Activated T-cell treated with anti-CD3 and anti-CD28 coated beads for 1 hour (primary cell): Measurements from ENCODE around the gene SELL.
"Not testable (repeated sequence)": the region's sequence is repeated elsewhere in the genome, so short reads cannot be mapped to it uniquely, and the experiment has no call there.

Source experiments
- DNase-seq: peaks from one replicate; pipeline ENCODE4 v3.0.0-alpha.2; 2020; ENCODE audit warnings: low read depth

SELL gene

GRCh38 chr1:169704797-169705196 is 6.6 kb downstream of the SELL start:
- no peak for DNase-seq

GRCh38 chr1:169701261-169702005 is 10.0 kb downstream of the SELL start:
- DNase-seq: no peak

GRCh38 chr1:169699707-169700106 is 11.7 kb downstream of the SELL start:
- no peak for DNase-seq

- no peak for DNase-seq
These were observed 12.4 kb downstream of the SELL start for GRCh38 chr1:169698976-169699375.

- no peak for DNase-seq
These were observed 13.7 kb downstream of the SELL start for GRCh38 chr1:169697755-169698154.

GRCh38 chr1:169696273-169697100 is 14.9 kb downstream of the SELL start:
- no peak for DNase-seq

GRCh38 chr1:169694304-169695075 is 16.9 kb downstream of the SELL start:
- DNase-seq: no peak

- no peak for DNase-seq
These were observed 18.5 kb downstream of the SELL start for GRCh38 chr1:169692756-169693460.

GRCh38 chr1:169690489-169690888 is 20.9 kb downstream of the SELL start:
- DNase-seq: no peak

- no peak for DNase-seq
These were observed 22.0 kb downstream of the SELL start for GRCh38 chr1:169689395-169689794.

GRCh38 chr1:169688377-169688776 is 23.0 kb downstream of the SELL start:
- not testable (repeated sequence) for DNase-seq

- DNase-seq: no peak
These were observed 27.8 kb downstream of the SELL start for GRCh38 chr1:169683661-169684060.

GRCh38 chr1:169683168-169683567 is 28.3 kb downstream of the SELL start:
- DNase-seq: not testable (repeated sequence)

- no peak for DNase-seq
These were observed 29.3 kb downstream of the SELL start for GRCh38 chr1:169682071-169682470.

GRCh38 chr1:169681140-169681539 is 30.3 kb downstream of the SELL start:
- no peak for DNase-seq

- DNase-seq: no peak
These were observed 30.9 kb downstream of the SELL start for GRCh38 chr1:169680377-169681019.

GRCh38 chr1:169679692-169680091 is 31.7 kb downstream of the SELL start:
- DNase-seq: no peak

GRCh38 chr1:169676001-169676400 is 35.4 kb downstream of the SELL start:
- DNase-seq: no peak

GRCh38 chr1:169670836-169671235 is 40.6 kb downstream of the SELL start:
- DNase-seq: no peak

- not testable (repeated sequence) for DNase-seq
These were observed 41.2 kb downstream of the SELL start for GRCh38 chr1:169670244-169670643.
